Endothelial cell of umbilical vein (primary cell): ENCODE measurements around the gene CTNND2. TPM values are rescaled to one million over a fixed set of nuclear protein-coding genes. Genes with fewer than 3 reads are reported as not detected.

Experiments
- BruUV-seq: library from RNA; stranded (reverse); fragments of 400-500 nt; replicated peaks from 2 replicates; lab custom pipeline; 2021; lab: Mats Ljungman, UMichigan
- CTCF ChIA-PET: fragments of 300-600, 350-600 bp; sonication (Branson Sonifier 250); formaldehyde crosslinking; loops from one replicate; lab custom pipeline; 2021; ENCODE audit warnings: antibody characterized with exemption, inconsistent platforms; lab: Charles Lee
- POLR2A ChIA-PET: fragments of 300-600, 350-600 bp; sonication (Branson Sonifier 250); formaldehyde crosslinking; loops from one replicate; lab custom pipeline; 2021; ENCODE audit warnings: antibody characterized with exemption, inconsistent platforms; lab: Charles Lee
- DNase-seq: peaks from one replicate; pipeline ENCODE4 v3.0.0-alpha.2; 2011; ENCODE audit warnings: low read depth, low spot score
- FAIRE-seq: peaks from 2 replicates; lab custom pipeline; 2011; peaks lifted over from hg19 to GRCh38; lab: Jason Lieb, UNC
- H2AFZ ChIP-seq: 2 replicates; pipeline ENCODE4 v1.6.0; 2012; ENCODE audit warnings: low read depth, low read length, control low read depth, inconsistent platforms
- H3K27ac ChIP-seq: 2 replicates; pipeline ENCODE4 v1.5.1; 2011; ENCODE audit warnings: low read depth, mild to moderate bottlenecking, control low read depth, low read length, moderate library complexity; ENCODE audit not compliant: insufficient read depth
- H3K27me3 ChIP-seq, 2 experiments: 2 replicates each; pipeline versions ENCODE4 v1.6.0 to v1.6.1; 2011; ENCODE audit warnings: low read length in 2 of 2, mixed read lengths in 1 of 2; ENCODE audit not compliant: control insufficient read depth in 2 of 2, insufficient read depth in 2 of 2
- H3K36me3 ChIP-seq, 2 experiments: 2 replicates in 1 of 2; 3 replicates in 1 of 2; pipeline ENCODE4 v1.5.1; 2011; ENCODE audit warnings: low read length in 2 of 2, mild to moderate bottlenecking in 1 of 2, moderate library complexity in 1 of 2; ENCODE audit not compliant: control insufficient read depth in 2 of 2, insufficient read depth in 2 of 2; ENCODE audit errors: extremely low read depth in 1 of 2
- H3K4me1 ChIP-seq: 3 replicates; pipeline ENCODE4 v1.5.1; 2011; ENCODE audit warnings: mild to moderate bottlenecking, low read length; ENCODE audit not compliant: control insufficient read depth, insufficient read depth; ENCODE audit errors: extremely low read depth
- H3K4me2 ChIP-seq: 2 replicates; pipeline ENCODE4 v1.6.1; 2011; ENCODE audit warnings: low read length, control low read depth, mixed read lengths; ENCODE audit not compliant: insufficient read depth
- H3K4me3 ChIP-seq, 3 experiments: fragments of 200-600 bp in 1 of 3; sonication (generic), shearing (Covaris generic) in 1 of 3; replicated peaks in 1 of 3; 2 replicates each; pipeline ENCODE4 v1.5.1; 2011 to 2016; ENCODE audit warnings: control low read depth in 3 of 3, low read length in 3 of 3, mild to moderate bottlenecking in 2 of 3, inconsistent platforms in 1 of 3, low read depth in 1 of 3, moderate library complexity in 1 of 3; ENCODE audit not compliant: insufficient read depth in 1 of 3
- H3K79me2 ChIP-seq: 2 replicates; pipeline ENCODE4 v1.6.0; 2012; ENCODE audit warnings: low read length, inconsistent platforms; ENCODE audit not compliant: control insufficient read depth, insufficient read depth
- H3K9ac ChIP-seq: replicated peaks from 2 replicates; pipeline ENCODE3; 2011; ENCODE audit warnings: low read length, control low read depth; ENCODE audit not compliant: insufficient read depth; ENCODE audit errors: extremely low read depth
- H3K9me1 ChIP-seq: replicated peaks from 3 replicates; pipeline ENCODE4 v1.6.0; 2011; ENCODE audit warnings: mild to moderate bottlenecking, low read length; ENCODE audit not compliant: control insufficient read depth, insufficient read depth; ENCODE audit errors: extremely low read depth
- H3K9me3 ChIP-seq: replicated peaks from 2 replicates; pipeline ENCODE4 v1.5.1; 2012; ENCODE audit warnings: low read length, inconsistent platforms; ENCODE audit not compliant: control insufficient read depth, insufficient read depth
- H4K20me1 ChIP-seq: replicated peaks from 2 replicates; pipeline ENCODE3; 2011; ENCODE audit warnings: mild to moderate bottlenecking, low read length; ENCODE audit not compliant: control insufficient read depth, insufficient read depth; ENCODE audit errors: extremely low read depth
- EZH2 ChIP-seq: IDR thresholded peaks from 2 replicates; pipeline ENCODE4 v1.6.1; 2012; ENCODE audit warnings: borderline replicate concordance, low read depth, mild to moderate bottlenecking, moderate library complexity, low read length, inconsistent platforms; ENCODE audit not compliant: severe bottlenecking
- FOS ChIP-seq: IDR thresholded peaks from 2 replicates; pipeline ENCODE4 v1.6.1; 2011; ENCODE audit warnings: mild to moderate bottlenecking, low read length, moderate library complexity, borderline replicate concordance; ENCODE audit not compliant: insufficient read depth
- GATA2 ChIP-seq: IDR thresholded peaks from 2 replicates; pipeline ENCODE4 v1.7.0; 2011; ENCODE audit warnings: low read depth, mild to moderate bottlenecking, moderate library complexity, mixed read lengths, low read length; ENCODE audit not compliant: insufficient read length, insufficient read depth
- JUN ChIP-seq: IDR thresholded peaks from 2 replicates; pipeline ENCODE4 v1.6.1; 2011; ENCODE audit warnings: borderline replicate concordance, low read depth; ENCODE audit not compliant: insufficient read length, insufficient read depth
- MYC ChIP-seq: IDR thresholded peaks from one replicate; pipeline ENCODE4 v1.6.1; 2011; ENCODE audit warnings: mild to moderate bottlenecking, low read depth, low read length
- POLR2A ChIP-seq: IDR thresholded peaks from 2 replicates; pipeline ENCODE4 v1.6.1; 2012; ENCODE audit warnings: low read depth, mild to moderate bottlenecking, control low read depth, low read length
- POLR2AphosphoS5 ChIP-seq: IDR thresholded peaks from 2 replicates; pipeline ENCODE4 v1.6.1; 2012; ENCODE audit warnings: low read depth, mild to moderate bottlenecking, control low read depth, low read length, moderate library complexity; ENCODE audit not compliant: insufficient read depth
- dilution Hi-C: fragments of 300-500 bp; cut with MboI; formaldehyde crosslinking; loops from one replicate; pipeline ENCODE4 v1.15.0; 2019; ENCODE audit warnings: low sequenced_read_pairs; ENCODE audit not compliant: extremely low pct_ligation_motif_present
- intact Hi-C: fragments of 100-400 bp; cut with micrococcal nuclease; formaldehyde crosslinking; loops from one replicate; pipeline ENCODE4 v1.10.0; 2022
- polyA plus RNA-seq, 4 experiments: library from polyadenylated mRNA; depleted of rRNA in 3 of 4; stranded (reverse) in 3 of 4; unstranded in 1 of 4; fragments of >200 nt; gene quantifications; 2 replicates each; pipeline versions ENCODE4 v1.2.1 to v1.2.3, GENCODE V29; 2011 to 2012; ENCODE audit warnings: missing spikeins in 1 of 4
- total RNA-seq: library from RNA; stranded (reverse); gene quantifications from 2 replicates; pipeline ENCODE4 v1.2.3, GENCODE V29; 2021
- TF ChIP-seq, protein P1 (sequence below), 2 donors: IDR thresholded peaks; 1 replicate in 1 of 2; 2 replicates in 1 of 2; pipeline ENCODE4 v1.5.1; 2011; ENCODE audit warnings: low read length in 2 of 2, mild to moderate bottlenecking in 2 of 2, moderate library complexity in 2 of 2, control low read depth in 1 of 2, inconsistent platforms in 1 of 2, low read depth in 1 of 2; ENCODE audit not compliant: insufficient read depth in 1 of 2; ENCODE audit errors: extremely low read depth in 1 of 2
- TF ChIP-seq, protein P2 (sequence below): IDR thresholded peaks from 2 replicates; pipeline ENCODE4 v1.6.1; 2011; ENCODE audit not compliant: insufficient read depth, insufficient read length

CTNND2 gene
- total and polyA plus RNA-seq, 2 donors (not counting 3 experiments of a cell fraction or from before 2014, with no cell fraction given) = not detected

DNA sequence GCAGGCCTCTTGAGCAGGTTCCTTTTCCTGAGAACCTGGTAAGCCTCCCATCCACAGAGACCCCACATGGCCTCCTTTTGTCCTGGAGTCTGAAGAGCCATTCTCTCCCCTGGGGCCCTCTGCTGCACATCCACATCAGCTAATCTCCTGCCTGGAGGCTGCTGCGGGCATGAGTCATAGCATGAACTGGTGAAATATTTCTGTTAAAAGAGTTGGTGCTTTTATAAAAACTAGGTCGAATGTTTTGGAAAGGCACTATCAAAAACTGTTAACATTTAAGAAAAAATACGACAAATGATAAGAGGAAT, 399.4 kb downstream of the CTNND2 start:
- Histone ChIP-seq H3K27me3 (no peaks in the 10 kb centered on the region), H3K9me1 (no peaks in the 10 kb centered on the region), H3K9me3 (peaks cover 2% of the 10 kb centered on the region), H3K4me3 (no peak overlapping the region), H3K27ac (no peak overlapping the region), H4K20me1 (no peaks in the 10 kb centered on the region), H3K4me1 (no peaks in the 10 kb centered on the region), H3K36me3 (no peaks in the 10 kb centered on the region), H3K9ac (no peak overlapping the region), H2AFZ (no peak overlapping the region), H3K4me2 (no peak overlapping the region), H3K79me2 (no peaks in the 10 kb centered on the region)
- ChIA-PET CTCF (no interaction called here), POLR2A (no interaction called here)
- no peak for FAIRE-seq
- DNase-seq = no peak
- no peak for TF ChIP-seq POLR2A
- no peak for TF ChIP-seq POLR2AphosphoS5
- TF ChIP-seq EZH2 = no peak
- no peak for TF ChIP-seq GATA2
- TF ChIP-seq, protein P1, sequence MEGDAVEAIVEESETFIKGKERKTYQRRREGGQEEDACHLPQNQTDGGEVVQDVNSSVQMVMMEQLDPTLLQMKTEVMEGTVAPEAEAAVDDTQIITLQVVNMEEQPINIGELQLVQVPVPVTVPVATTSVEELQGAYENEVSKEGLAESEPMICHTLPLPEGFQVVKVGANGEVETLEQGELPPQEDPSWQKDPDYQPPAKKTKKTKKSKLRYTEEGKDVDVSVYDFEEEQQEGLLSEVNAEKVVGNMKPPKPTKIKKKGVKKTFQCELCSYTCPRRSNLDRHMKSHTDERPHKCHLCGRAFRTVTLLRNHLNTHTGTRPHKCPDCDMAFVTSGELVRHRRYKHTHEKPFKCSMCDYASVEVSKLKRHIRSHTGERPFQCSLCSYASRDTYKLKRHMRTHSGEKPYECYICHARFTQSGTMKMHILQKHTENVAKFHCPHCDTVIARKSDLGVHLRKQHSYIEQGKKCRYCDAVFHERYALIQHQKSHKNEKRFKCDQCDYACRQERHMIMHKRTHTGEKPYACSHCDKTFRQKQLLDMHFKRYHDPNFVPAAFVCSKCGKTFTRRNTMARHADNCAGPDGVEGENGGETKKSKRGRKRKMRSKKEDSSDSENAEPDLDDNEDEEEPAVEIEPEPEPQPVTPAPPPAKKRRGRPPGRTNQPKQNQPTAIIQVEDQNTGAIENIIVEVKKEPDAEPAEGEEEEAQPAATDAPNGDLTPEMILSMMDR (IDR thresholded peaks at IDR 0.05; ENCODE audit: extremely low read depth in 1 of 2, insufficient read depth in 1 of 2, low read depth in 1 of 2, low read length in 2 of 2) = no peak
- no peak for TF ChIP-seq JUN
- TF ChIP-seq, protein P2, sequence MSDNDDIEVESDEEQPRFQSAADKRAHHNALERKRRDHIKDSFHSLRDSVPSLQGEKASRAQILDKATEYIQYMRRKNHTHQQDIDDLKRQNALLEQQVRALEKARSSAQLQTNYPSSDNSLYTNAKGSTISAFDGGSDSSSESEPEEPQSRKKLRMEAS = no peak
- TF ChIP-seq MYC = no peak
- TF ChIP-seq FOS = no peak
- dilution Hi-C loops = no loop called here
- no TSS peak for BruUV-seq
- intact Hi-C loops = no loop called here
